ENCODE results near the gene SCO2.
A peak's percentile ranks its signal among the peaks of the same experiment; 100 is the strongest.

SCO2 gene

DNA sequence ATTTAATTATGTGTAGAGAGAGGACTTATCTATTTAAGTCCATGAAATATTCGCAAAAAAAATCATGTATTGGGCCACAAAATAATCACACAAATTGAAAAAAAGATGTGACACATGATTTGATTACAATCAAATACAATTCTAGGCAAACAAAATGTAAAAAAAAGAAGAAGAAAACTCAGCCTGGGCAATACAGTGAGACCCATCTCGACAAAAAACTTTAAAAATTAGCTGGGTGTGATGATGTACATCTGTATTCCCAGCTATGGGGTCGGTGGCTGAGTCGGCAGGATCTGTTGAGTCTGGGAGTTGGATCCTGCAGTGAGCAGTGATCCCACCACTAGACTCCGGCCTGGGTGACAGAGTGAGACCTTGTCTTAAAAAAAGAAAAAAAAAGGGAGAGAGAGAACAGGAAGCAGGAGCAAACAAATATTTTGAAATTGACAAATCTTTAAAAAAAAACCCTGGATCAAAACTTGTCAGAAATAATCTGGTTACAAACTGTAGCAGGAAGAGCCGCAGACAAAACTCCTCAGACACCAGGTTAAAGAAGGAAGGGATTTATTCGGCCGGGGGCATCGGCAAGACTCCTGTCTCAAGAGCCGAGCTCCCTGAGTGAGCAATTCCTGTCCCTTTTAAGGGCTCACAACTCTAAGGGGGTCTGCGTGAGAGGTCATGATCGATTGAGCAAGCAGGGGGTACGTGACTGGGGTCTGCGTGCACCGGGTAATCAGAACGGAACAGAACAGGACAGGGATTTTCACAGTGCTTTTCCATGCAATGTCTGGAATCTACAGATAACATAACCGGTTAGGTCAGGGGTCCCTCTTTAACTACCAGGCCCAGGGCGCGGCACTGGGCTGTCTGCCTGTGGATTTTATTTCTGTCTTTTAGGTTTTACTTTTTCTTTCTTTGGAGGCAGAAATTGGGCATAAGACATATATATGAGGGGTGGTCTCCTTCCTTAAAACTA, 7.7 kb upstream of the SCO2 start:
- no peak for DNase-seq (ENCODE audit: low read depth, low spot score)

DNA sequence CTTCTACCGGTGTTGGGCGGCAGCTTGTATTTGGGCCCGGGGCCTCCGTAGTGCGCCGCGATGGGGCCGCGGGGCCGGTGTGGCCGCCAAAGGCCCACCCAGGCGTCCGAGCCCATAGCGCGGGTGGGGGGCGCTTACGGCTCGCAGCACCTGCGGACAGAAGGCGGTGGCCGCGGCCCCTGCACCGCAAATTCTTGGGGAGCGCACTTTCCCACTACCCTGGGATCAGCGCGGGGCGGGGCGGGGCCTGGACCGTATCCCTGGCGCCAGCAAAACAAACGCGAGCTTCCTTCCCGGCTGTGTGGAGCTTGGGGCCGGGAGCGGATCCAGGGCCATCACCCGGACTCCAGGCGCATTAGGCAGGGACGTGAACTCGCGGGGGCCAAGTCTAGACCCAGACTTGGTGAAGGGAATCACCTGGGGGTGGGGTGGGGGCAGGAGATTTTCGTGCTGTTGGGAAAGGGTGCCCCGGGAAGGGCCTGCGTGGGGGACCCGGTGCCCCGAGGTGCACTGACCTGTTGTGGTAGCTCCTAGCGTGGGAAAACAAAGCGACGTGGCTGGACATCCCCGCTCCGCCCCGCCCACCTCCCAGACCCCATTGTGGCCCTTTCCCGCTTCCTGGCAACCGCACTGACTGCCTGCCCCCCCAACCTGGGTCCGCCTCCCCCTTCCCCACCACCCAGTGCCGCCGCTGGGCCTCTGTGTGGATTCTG, 6.7 kb upstream of the SCO2 start:
- DNase-seq (ENCODE audit: low read depth, low spot score) = no peak

DNA sequence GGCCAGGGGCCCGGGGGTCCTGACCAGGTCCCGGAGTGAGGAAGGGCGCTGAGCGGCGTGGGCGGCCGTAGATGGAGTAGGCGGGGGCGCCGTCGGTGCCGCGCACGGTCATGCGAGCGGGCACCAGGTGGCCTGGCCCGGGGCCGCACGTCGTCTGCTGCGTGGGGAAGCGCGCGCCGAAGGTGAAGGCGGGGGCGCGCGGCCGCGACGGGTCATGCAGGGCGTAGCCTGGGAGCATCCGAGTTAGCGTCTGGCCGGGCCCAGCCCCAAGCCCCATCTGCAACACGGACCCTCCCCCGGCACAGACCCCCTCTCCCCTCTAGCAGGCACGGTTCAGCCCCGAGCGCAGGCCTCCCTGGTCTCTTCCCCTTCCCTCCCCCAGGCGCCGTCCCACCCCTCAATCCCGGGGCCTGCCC, 6.2 kb upstream of the SCO2 start:
- DNase-seq (ENCODE audit: low read depth, low spot score) = no peak

DNA sequence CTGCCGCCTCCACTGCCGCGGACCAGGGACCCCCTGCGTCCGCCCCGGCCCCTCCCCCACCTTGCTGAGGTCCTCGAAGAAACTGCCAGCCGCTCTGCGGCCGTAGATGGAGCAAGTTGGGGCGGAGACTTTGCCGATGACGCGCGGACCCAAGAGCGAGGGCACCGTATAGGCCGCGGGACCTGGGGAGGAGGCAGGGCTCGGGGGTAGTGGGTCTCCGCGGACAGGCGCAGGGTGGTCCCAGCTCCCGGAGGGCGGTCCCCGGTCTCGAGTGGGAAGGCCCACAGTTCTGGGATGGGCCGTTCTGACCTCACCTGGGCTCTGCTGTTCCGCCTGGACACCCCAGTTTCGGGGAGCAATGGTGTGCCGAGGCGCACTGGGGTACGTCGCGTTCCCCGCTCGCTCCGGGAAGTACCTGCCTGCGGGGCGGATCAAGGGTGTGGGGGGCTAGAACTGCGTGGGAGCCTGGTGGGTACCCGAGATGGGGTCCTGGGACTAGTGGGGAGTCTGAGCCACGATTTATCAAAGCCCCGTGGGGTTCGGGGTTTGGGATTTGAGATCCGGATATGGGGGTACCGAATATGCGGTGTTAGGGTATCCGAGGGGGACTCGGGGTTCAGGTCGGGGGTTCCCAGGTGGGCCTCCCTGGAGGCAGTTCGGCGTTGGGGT, 5.6 kb upstream of the SCO2 start:
- DNase-seq (ENCODE audit: low read depth, low spot score) = peak; percentile 70

DNA sequence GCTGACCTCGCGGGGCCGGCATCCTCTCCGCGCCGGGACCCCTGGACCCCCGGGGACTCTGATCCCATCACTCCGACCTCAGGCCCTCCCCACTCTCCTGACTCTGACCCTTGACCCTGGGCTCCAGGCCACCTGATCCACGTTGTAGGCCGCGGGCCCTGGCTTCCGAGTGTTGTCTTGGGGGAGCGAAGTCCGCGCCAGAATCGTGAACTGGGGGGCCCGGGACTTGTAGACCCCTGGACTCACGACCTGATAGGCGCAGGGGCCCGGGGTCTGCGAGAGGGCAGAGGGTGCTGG, 5.1 kb upstream of the SCO2 start:
- DNase-seq (ENCODE audit: low read depth, low spot score) = no peak

DNA sequence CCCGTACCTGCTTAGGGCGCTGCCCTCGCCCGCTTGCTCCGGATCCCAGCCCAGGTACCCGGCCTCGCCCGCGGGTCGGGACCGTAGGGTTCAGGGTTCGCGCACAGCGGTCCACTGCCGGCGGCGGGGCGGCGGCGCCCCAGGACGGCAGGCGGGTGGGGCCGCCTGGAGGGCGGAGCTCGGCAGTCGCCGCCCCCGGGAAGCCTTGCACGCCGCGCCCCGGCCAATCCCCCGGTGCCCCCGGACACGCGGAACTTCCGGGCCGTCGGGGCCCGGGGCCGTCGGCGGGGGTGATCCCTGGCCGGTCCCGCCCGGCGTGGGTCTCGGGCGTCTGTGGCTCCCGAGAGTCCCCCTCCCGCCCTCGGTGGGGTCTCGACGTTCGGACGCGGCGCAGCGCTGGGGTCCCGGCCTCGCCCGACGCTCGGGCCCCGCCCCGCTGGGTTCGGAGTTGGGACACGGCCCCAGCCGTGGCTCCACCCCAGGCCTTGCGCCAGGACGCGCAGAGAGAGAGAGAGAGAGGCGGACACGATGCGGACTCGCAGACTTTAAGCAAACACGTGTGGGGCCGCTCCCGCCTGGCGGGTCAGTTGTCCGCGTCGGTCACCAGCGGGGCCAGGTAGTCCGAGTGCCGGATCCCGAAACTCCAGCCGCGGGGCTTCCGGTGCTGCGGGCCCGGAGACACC, 4.6 kb upstream of the SCO2 start, which contains the start of gene TYMP:
Gene TYMP, minus strand, starts transcription at position 116 of the 683 bp plus-strand sequence. CDS start 303 bp downstream, outside the sequence.
- DNase-seq (ENCODE audit: low read depth, low spot score) = no peak

DNA sequence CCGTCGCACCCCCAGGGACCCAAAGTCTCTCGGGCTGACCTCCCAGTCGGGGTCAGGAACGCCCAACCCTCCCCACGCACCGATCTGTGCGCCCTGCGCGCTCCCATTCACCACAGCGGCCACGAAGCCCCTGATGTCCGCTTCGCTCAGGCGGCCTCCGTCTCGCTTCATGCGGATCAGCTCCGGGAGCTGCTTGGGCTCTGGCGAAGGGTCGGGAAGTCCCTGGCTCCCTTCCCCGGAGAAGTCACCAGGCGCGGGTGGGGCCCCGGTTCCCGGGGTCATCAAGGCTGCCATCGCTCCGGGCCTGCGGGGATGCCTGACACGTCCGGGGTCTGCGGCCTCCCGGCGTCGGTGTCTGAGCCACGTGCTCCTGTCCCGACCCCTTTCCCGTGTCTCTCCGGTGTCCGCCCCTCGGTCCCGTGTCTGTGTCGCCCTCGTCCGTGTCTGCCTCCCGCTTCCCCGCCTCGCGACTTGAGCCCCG, 4.1 kb upstream of the SCO2 start:
- DNase-seq (ENCODE audit: low read depth, low spot score) = no peak

DNA sequence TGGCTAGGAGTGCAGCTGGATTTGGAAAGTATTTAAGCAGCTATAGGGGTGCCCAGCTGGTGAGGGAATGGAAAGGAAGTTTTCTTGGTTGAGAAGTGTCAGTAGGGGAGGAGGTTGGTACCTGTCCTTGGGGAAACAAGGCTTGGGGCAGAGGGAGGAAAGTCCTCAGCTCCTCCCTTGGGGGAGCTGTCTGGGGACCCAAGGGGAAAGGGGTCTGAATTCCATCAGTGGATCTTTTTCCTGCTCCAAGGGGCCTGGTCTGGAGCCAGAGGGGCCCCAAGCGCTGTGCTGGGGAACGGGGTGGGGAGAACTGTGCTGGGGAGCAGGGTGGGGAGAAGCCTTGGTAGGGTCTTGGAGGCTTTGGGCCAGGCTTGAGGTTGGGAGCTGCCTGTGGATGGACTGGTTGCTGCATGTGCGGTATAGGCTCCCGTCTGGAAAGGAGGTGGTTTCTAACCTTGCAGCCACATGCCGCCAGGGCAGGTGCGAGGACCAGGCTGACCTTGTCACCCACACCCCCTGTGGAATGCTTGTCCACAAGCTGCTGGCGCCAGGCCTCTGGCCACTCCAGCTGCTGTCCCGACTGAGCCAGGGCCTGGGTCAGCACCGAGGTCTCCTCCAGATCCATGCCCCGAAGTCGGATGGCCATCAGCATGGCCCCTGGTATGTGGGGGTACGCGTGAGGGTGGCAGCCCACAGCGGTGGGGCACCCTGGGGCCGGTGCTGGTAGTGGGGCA, 3.5 kb upstream of the SCO2 start:
- DNase-seq (ENCODE audit: low read depth, low spot score) = no peak

DNA sequence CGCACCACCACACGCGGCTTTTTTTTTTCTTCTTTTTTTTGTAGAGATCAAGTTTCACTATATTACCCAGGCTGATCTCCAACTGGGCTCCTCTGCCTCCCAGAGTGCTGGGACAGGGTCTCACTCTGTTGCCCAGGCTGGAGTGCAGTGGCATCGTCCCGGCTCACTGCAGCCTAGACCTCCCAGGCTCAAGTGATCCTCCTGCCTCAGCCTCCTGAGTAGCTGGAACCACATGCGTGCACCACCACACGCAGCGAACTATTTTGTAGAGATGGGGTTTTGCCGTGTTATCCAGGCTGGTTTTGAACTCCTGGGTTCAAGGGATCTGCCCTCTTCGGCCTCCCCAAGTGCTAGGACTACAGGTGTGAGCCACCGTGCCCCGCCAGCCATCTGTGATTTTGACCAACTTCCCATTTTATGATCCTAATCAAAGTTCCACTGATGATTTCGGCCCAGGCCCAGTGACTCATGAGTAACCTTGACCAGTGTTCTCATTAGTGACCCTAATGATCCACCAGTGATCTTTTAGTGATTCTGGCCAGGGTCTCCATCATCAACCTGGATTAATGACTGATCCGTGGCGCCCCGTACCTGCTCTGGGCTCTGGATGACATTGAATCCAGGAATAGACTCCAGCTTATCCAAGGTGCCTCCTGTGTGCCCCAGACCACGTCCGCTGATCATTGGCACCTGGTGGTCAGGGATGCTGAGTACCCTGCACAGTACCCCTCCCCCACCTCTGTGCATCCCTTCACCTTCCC, 2.7 kb upstream of the SCO2 start:
- DNase-seq (ENCODE audit: low read depth, low spot score) = no peak

DNA sequence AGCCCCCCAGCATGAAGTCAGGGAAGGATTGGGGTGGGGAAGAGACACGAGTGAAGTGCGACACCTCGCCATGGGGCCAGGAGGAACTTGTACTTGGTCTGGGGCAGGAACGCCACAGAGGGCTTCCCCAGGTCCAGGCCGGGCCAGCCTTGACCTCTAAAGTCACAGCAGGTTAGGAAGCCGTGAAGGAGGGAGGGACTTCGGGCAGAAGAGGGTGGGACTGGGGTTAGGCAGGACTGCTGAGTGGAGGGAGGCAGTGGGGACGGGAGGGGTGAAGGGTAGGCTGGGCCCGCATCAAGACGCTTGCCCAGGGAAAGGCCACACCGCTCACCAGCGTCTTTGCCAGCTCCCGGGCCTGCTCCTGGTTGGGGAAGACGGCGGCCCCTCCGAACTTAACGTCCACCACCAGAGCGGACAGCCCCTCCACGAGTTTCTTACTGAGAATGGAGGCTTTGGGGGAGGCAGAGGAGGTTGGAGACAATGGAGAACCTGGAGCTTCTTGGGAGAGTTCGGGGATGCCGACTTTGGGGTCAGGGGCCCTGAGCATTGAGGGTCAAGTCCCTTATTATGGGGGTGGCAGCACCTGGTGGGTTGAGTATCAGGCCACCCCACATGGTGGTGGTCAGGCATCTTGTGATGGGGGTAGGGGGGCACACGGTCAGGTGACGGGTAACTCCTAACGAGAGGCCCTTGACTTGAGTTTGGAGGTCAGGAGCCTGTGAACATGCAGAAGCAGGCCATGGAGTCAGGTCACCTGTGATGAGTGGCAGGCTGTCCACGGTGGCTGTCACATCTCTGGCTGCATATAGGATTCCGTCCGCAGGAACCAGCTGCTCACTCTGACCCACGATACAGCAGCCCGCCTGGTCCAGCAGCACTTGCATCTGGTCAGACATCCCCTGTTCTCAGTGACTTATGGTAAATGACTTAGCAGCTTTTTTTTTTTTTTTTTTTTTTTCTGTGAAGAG, 1.7 kb upstream of the SCO2 start:
- DNase-seq (ENCODE audit: low read depth, low spot score) = no peak

DNA sequence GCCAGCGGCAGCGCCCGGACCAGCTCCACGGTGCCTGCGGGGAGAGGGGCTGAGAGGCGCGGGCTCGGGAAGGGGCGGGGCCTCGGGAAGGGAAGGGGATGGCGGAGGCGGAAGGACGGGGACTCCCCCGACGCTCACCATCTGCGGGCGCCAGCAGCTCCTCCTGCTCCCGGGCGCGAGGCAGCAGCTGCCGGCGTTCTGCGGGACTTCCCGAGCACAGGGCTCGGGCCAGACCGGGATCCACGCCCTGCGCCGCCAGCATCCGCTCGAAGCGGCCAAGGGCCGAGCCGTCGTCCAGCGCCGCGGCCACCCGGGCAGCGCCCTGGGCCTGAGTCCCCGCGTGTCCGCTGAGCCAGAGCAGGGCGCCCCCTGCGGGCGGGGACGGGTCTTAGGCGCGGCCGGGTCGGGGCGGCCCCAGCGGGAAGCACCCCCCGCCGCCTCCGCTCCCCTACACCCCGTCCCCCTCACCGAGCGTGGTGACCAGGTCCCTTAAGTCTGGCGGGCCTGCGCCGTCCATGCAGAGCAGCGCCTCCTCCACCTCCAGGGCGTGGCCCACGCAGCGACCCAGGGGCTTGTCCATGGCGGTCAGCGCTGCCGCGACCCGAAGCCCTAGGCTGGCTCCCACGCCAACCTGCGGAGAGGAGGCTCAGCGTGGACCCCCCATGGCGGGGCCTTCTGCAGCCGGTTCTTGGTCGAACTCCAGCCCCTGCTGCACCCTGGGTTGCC, 873 bp upstream of the SCO2 start:
- peak; percentile 64 for DNase-seq (ENCODE audit: low read depth, low spot score)

DNA sequence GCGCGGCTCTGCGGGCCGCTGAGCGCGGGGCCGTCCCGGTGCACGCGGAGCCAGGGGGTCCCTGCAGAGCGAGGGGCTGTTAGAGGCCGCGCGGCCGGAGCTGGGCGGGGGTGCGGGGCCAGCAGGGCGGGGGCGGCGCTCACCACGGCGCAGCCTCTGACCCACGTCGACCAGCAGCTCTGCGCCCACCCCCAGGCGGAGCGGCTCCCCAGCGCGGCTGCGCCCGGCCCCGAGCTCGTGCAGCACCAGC, 385 bp upstream of the SCO2 start:
- DNase-seq (ENCODE audit: low read depth, low spot score) = no peak

DNA sequence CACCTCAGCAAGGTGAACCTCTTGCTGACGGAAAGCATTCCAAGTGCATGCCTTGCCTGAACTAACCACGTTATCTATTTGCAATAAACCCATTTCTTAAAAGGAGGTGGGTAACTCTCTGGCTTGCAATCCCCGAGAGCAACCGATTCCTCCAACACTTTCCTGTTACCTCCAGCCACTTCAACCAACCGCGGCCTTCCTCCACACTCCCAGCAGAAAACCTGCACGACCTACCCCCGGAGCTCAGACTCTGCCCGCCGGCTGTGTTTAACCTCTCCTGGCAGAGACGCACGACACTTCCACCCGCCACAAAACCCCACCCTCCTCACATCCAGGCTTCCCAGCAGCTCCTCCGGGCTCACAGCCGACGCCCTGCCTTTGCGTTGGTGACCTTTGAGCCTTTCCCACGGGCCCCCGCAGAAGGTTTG, 708 bp downstream of the SCO2 start:
- DNase-seq (ENCODE audit: low read depth, low spot score) = no peak

DNA sequence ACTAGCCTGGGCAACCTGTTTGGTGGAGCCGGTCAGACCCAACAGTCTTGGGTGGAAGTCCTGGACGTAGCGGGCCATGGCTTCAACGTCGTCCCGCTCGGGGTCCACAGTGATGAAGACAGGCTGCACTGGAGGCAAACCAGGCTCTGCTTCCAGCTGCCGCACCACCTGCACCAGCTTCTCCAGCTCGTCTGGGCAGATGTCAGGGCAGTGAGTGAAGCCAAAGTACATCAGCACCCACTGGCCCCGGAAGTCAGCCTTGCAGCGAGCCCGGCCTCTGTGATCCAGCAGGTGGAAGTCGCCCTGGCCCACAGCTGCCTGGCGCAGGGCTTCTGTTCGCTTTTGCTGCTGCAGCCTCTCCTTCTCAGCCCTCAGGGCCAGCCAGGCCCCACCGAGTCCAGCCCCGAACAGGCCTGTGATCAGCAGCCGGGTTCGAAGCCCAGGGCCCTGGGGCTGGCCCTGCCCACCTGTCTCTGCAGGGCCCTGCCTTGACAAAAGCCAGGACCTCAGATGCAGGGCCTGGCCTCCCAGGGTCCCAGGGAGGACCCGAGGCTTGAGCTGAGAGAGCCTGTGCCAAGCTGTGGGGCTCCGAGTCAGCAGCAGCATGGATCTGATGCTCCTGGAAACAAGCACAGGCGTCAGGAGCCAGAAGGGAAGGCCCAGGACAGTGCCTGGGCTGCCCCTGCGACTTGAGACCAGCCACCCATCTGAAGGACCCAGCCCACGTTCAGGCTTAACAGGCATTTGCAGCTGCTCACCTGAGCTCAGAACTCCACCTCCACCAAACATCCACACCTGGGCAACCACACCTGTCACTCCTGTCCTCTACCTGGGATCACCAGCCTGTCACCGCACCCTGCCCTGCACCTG, 1.4 kb downstream of the SCO2 start:
- DNase-seq (ENCODE audit: low read depth, low spot score) = no peak

DNA sequence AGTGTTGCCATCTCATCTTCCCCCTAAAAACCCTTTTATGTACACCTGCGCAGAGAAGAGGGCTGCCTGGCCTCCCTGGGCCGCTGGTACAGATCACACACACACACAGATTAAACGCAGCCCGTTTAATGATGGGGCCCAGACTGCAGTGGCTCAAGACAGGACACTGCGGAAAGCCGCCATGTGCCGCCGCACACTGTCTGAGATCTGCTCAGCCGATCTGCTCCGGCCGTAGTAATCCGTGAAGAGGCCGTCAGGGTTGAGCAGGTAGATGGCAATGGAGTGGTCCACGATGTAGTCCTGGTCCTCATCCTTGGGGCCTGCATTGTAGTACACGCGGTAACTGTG, 2.0 kb downstream of the SCO2 start:
- no peak for DNase-seq (ENCODE audit: low read depth, low spot score)

DNA sequence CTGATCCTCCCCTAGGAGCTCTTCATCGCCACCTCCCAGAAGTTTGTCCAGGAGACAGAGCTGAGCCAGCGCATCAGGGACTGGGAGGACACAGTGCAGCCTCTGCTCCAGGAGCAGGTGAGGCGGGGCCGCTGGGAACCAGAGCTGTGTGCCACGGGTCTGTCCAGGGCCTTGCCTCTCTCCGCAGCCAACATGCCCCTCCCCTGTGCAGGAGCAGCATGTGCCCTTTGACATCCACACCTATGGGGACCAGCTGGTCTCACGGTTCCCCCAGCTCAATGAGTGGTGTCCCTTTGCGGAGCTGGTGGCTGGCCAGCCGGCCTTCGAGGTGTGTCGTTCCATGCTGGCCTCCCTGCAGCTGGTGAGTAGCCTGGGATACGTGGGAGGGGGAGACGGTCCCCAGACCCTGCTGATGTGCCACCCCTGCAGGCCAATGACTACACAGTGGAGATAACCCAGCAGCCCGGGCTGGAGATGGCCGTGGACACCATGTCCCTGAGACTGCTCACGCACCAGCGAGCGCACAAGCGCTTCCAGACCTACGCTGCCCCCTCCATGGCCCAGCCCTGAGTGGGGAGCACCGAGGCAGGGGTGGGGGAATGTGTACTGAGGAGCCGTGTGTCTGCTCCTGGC, 2.5 kb downstream of the SCO2 start:
- DNase-seq (ENCODE audit: low read depth, low spot score) = no peak

DNA sequence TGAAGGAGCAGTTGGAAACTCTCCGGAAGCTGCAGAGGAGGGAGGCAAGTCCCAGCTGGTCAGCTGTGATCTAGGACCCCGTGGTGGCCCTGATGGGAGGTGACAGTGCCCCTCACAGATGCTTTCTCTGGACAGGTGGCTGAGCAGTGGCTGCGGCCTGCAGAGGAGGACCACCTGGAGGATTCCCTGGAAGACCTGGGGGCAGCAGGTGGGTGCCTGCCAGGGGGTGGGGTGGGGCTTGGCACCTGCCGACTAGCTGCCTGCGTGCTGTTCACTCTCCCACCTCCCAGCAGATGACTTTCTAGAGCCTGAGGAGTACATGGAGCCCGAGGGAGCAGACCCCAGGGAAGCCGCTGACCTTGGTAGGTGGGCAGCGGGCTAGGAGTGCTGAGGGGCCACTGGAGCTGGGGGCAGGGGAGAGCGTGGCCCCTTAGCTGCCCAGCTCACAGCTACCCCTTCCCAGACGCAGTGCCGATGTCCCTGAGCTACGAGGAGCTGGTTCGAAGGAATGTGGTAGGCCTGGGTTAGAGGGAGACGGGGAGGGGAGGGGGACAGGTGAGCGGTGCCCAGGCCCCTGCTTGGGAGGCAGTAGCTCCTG, 3.1 kb downstream of the SCO2 start:
- no peak for DNase-seq (ENCODE audit: low read depth, low spot score)

All from activated naive CD8-positive, alpha-beta T cell treated with anti-CD3 and anti-CD28 coated beads, Interleukin-2, amount 50 U/mL, for 16 hours (primary cell).